GM10847 (cell line): ENCODE data around the gene DPP6.

ENCODE experiments used
- POLR2A ChIP-seq: IDR thresholded peaks from 2 replicates; pipeline ENCODE4 v1.6.1; 2011; ENCODE audit not compliant: insufficient read length; ENCODE audit errors: extremely low read depth

Gene DPP6

DNA sequence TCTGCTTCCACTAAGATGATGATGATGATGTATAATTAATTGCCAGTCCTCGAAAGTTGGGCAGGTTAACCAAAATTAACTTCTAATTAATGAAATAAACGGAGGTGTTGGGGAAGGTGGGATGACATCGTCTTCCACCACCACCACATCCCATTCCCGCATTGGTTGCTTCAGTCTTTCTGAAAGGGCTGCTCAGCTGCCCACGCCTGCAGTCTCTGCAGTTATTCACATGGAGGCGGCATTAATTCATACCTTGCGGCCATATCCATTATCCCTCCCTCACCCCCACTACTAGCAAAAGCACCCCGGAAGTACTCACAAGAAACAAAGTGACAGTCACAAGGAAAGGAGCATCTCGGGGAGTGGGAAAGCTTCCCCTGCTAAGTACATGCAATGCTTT lies 387.9 kb downstream of the DPP6 start:
- no peak for TF ChIP-seq POLR2A

DNA sequence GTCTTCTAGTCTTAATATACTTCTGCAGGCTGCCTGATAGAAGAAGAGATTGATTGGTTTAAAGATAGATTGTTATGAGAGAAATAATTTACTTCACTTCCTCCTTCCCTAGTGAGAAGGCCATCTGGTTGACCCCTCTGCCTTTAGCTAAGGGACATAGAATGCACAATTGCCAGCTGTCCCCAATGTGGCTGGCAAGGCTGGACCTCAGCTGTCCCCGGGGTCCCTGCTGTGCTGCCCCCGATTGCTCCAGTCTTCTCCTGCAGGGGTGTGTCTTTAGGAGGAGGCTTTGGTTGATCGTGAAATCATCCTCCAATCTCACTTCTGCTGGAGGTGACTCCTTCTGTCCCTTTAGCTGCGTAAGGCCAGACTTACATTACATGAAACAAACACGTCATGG lies 388.5 kb downstream of the DPP6 start:
- no peak for TF ChIP-seq POLR2A

DNA sequence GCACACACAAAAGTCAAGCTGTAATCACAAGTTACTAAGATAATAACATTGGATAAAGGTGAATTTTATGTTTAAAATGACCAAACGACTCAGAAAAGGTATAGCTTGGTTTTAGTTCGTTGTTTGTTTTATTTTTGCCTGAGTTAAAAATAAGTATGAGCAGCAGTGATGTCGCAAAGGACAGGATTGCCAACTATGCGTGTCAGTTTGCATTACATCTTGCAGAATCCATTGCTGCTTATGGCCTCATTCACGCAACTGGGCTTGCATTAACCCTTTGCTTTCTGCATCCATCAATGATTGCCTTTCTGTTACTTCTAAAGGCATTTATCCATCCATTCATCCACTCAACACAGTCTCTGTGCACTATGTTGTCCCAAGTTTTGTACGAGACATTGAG lies 389.6 kb downstream of the DPP6 start:
- no peak for TF ChIP-seq POLR2A

DNA sequence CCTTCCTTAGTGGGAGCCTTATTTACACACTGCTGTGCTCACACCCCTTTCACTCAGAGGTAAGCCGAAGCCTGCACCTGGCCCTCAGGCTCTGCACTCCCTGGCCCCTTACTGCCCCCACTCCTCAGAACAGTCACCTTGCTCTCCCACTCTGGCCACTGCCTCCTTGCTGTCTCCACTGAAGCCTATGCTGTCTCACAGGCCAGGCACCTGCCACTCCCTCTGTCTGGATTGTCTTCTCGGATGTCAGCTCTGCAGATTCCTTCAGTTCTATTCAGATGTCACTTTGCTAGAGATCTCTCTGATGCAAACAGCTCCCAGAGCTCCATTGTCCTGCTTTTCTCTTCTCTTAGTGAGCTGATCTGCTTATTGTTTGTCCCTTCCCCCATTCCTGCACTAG lies 390.7 kb downstream of the DPP6 start:
- TF ChIP-seq POLR2A = no peak

DNA sequence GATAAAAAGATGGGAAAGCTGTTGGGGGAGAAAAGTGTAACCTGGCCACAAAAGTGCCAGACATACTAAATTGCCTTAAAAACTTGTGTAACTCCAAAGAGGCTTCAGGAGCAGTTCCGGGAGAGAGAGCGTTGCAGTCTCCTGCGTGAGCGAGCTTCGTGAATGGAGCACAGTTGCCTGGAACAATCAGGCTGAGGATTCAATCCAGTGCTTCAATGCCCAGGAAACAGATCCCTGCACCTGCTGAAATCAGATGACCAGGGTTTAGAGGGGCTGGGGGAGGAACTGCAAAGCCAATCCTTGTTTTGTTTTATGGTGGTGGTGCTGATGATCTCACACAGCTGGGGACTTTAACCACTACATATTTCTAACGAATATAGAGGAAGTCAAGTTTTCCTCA lies 398.3 kb downstream of the DPP6 start:
- no peak for TF ChIP-seq POLR2A

DNA sequence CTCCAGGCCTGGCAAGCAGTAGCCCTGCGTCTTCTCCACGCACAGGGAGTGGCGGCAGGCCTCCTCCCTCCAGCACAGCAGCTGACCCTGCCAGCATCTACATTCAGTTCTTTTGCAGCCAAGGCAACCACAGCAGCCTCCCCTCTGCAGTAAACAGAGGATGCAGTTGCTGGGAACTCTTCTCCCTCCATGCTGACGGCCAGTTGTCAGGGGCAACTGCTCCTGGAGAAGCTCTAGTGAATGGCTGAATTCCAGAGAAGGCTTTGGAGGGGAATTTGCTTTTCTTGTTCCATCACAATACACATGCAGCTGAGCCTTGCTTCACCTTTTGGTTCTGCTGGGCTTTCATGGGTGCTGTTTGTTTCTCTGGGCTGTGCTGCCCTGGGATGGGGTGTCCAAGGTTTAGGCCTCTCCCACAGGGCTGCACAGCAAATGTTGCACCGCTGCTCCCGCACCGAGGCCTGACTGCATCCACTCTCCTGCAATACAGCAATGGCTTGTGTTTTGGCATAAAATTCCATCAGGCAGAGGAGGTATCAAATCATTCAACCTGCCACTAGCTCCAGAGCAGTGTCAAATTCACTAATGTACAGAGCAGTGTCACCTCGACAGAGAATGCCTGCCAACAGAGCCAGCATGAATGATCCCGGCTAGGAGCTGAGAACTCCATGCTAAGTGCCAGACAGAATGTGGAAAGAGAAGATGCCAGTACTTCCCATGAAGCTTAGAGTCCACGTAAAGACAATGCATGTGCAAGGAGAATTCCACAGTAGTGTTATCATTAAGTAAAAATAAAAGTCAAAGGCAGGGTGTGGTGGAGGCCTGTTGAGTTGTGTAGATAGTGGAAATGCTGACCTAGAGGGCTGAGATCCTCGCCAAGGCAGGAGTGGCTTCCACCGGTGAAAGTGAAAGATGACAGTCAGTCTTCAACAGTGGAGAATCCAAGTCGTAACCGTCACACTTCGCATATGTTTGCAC lies 399.6 kb downstream of the DPP6 start:
- no peak for TF ChIP-seq POLR2A

DNA sequence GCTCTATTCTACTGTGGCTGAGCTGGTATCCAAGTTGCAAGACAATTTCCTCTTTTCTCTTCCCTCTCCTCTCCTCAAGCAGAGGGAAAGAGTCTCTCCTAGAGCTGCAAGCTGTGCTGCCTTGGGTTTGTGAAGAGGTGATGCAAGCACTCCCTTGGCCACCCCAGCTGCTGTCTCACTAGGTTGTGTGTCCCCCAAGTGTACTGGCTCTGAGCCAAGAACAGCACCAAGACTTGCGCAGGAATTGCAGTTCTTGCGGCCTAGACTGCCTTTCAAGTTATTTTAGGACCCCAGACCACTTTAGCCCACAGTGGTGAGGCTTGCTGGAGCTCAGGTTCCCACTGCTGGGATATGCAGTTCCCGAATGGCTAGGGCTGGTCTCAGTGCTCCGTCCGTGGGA lies 411.6 kb downstream of the DPP6 start:
- no peak for TF ChIP-seq POLR2A

DNA sequence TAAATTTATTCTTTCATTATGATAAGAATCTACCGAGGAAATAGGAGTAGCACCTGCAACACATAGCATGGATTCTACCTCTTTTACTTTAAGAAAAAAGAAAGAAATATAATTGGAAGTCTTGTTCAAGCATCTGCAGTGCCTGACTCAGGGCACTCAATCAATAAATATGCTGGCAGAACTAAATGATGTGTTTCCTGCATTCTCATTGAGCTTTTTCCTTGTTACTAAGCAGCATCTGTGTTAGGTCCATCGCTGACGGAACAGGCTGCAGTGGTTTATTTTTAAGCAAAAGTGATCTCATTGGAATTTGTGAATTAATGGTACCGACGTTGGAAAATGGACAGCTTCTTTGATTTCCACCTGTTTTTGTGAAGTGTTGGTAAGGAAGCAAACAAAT lies 417.5 kb downstream of the DPP6 start:
- no peak for TF ChIP-seq POLR2A

DNA sequence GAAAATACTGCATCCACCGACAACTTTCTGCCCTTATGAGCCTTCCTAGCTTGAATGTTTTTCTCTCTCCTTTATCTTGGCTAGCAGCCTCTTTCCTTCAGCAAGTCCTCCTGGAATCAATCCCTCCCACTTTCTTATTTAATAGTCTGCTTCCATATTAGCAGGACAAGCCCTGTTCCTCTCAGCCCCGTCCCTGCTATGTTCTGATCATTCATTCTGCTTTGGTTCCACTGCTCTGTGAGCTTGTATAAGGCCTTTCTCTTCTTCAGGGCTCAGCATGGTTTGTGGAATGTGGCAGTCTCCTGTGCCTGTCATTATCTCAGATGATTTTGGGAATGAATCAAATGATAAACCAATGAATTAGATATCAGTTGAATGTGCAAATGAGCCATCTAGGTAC lies 420.1 kb downstream of the DPP6 start:
- TF ChIP-seq POLR2A = no peak

DNA sequence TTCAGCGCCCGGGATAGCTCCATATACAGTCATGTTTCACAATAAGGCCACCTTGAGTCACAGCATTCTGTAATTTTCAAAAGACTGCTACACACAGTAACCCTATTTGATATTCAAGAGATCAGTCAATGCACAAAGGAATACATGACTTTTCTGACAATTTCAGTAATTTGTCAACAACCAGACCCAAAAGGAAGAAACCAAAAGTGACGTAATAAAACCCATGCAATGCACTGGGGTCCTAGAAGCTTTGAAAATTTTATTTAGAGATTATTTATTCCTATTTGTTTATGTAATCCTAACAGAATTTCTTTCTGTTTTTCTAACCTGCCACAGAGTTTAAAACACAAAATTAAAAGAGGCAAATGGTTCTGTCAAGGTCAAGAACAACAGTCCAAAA lies 421.2 kb downstream of the DPP6 start:
- no peak for TF ChIP-seq POLR2A

DNA sequence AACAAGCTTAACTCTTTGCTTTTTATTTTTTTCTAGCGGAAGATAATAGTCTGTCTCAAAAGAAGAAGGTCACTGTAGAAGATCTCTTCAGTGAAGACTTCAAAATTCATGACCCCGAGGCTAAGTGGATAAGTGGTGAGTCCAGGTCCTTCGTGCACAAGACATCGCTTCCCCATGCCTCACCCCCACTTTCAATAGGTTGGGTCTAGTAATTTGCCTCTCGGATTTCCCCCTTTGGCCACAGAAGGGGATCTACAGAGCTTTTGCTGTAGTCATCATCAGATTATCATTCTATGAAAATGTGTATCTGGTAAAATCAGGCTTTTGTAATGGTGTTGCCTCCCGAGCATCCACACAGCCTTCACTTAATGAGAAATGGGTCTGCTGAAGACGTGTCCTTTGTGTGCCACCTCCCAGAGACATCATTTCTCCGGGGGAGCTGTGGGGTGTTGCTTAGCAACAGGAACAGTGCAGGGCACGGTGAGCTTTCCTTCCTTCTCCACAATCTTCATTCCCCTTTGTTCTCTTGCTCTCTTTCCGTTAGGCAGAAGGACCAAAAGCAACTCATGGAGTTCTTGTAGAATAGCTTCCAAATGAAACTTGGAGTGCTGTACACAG lies 422.8 kb downstream of the DPP6 start:
- TF ChIP-seq POLR2A = no peak

DNA sequence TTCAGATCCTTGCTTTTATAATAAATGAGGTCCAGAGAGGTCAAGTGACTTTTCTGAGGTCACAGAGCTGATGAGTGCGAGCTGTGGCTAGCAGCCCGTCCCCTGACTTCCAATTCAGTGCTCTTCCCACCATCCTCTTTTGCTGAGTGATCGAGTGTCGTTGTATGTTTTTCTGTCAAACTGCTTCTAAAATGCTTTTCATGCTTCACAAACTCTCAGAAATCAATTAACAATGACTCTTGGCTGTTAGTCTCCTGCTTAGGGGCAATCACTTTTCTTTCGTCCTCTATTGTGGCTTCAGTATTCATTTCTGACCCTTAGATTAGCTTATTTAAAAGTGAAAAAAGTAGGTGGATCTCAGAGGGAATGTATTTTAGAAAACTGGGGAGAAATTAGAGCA lies 423.7 kb downstream of the DPP6 start:
- TF ChIP-seq POLR2A = no peak

DNA sequence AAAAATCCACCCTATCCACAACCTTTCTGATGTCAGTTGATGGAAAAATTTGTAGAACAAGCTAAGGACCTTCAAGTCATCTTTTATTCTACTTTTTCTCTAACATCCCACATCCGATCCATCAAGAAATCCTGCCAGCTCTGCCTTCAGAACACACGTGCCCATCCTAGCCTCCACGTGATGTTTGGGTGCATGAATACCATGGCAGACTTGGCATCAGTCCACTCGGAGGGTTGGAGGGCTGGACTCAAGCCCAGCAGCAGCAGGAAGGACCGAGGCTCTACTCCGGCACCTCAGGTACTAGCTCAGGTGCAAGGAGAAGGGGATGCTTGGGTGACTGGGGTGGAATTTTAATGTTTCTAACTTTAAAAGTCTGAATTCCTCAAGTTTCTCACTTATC lies 428.6 kb downstream of the DPP6 start:
- TF ChIP-seq POLR2A = no peak

DNA sequence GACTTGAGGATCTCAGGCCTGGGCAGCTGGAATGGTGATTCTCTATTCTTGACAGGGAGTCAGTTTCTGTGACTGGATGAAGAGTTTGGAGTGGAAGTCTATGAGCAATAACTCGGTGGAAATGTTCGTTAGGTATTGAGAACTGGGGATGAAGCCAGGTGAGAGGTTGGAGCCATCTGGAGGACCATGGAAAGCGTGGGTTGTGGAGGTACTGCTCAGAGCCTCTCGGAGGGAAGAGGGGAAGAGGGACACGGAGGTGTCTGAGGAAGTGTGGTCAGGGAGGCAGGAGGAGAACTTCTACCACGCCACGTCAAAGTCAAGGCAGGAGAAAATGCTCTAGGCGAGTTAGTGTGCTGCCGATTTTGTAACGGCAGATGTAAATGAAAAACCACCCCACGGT lies 430.7 kb downstream of the DPP6 start:
- TF ChIP-seq POLR2A = no peak

DNA sequence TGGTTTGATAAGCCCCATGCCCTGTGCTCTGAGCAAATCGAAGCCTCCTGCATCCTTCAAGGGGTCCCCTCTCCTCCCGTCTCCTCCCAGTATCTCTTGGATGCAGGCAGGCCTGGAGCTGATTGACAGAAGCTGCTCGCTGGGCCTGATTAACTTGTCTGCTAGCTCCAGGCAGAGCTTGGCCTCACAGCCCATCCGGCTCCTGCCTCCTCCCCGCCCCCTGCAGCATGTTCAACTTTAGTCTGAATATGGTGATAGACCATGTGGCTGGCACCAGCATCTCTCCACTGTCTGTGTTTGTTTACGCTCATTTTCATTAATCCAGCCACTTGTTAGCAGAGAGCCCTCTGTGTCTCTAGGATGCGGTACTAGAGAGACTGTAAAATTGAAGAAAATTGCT lies 432.2 kb downstream of the DPP6 start:
- no peak for TF ChIP-seq POLR2A

DNA sequence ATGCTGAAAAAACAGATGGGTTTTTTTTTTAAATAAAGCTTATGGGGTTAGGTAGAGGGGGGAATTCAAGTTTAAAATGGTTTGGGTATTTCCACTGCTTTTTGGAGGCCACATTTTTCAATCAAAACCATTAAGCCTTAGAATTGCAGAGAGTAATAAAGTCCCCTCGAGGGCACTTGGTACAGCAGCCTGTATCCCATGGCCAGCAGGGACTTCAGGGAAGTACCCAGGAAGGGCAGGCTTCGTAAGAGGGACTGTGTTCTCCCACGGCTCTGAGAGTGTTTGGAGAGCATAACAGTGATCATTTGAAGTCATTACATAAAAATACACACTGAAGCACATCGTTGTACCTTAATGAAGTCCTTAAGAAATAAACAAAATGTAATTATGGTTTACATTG lies 432.7 kb downstream of the DPP6 start:
- no peak for TF ChIP-seq POLR2A

DNA sequence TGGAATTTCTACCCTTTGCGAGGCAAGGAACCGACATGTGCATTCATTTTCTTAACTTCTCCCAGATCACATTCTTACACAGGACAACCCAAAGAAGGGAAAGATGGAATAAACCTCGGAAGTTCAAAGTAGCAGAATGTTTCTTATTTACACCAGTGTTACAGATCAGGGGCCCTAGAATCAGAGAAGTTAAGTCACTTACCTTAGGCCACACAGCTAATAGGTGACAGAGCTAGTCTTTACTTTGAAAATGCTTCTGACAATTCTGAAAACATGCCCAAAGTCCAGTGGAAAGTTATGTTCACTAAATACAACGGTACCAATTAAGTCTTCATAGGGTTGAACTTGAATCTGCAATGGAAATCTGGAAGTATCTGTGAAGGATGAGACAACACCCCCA lies 437.7 kb downstream of the DPP6 start:
- TF ChIP-seq POLR2A = no peak
